Measurements from ENCODE around the gene PTGDS. TPM values are rescaled to one million over a fixed set of nuclear protein-coding genes. Genes with fewer than 3 reads are reported as not detected.
A peak's percentile ranks its signal among the peaks of the same experiment; 100 is the strongest.

PTGDS gene
- total and polyA plus RNA-seq, 3 experiments from 2014 or later: 0.24 to 5.5 (median 0.49) TPM

- Histone ChIP-seq H3K4me1 (ENCODE audit: insufficient read depth, low read length) (peaks cover 35% of the 10 kb centered on the region), H3K36me3 (ENCODE audit: insufficient read depth, low read length) (no peaks in the 10 kb centered on the region), H3K9me3 (ENCODE audit: low read length) (no peaks in the 10 kb centered on the region), H3K27me3 (ENCODE audit: insufficient read depth, low read length, poor library complexity, severe bottlenecking) (no peaks in the 10 kb centered on the region), H3K4me3 (ENCODE audit: low read length) (peak overlapping the region; percentile 34), H3K27ac (ENCODE audit: low read depth, low read length) (peak overlapping the region; percentile 57)
- peak in 4 of 5 donors; percentile 44 to 73 (median 66) for DNase-seq
- POLR2A ChIA-PET: interaction anchor here (0.6 to 2.2 kb wide), 7 partner anchors 9 to 857 kb away, joined by 3 to 6 read pairs (median 5); no protein-coding TSS in a partner anchor
- H3K36me3 Mint-ChIP-seq: no peaks in the 10 kb centered on the region
- no peaks in the 10 kb centered on the region for H3K9me3 Mint-ChIP-seq
- CTCF ChIA-PET: interaction anchor here (0.7 to 2.5 kb wide), 4 partner anchors 10 to 27 kb away, joined by 3 to 8 read pairs (median 5); partner anchors contain the start of gene PAXX
- H3K27ac Mint-ChIP-seq: peak overlapping the region; percentile 78 to 97 (median 95)
- H3K4me1 Mint-ChIP-seq: peaks cover 30 to 56% (median 32%) of the 10 kb centered on the region in 3 donors
- peaks cover 0 to 3% of the 10 kb centered on the region in 2 donors for H3K27me3 Mint-ChIP-seq
- H3K4me3 Mint-ChIP-seq: peak overlapping the region; percentile 62 to 86 (median 82)
Observed at GRCh38 chr9:136965771-136966484, 11.4 kb upstream of the PTGDS start.

- ChIA-PET POLR2A (no interaction called here), CTCF (interaction anchor here (1.3 kb wide), 1 partner anchor 78 kb away, joined by 3 read pairs; the partner anchor contains the start of gene NPDC1)
- no peaks in the 10 kb centered on the region for H3K9me3 Mint-ChIP-seq
- peak overlapping the region in 1 of 8 donors; percentile 77 for H3K27ac Mint-ChIP-seq
- H3K4me1 ChIP-seq (ENCODE audit: insufficient read depth, low read length): peaks cover 19% of the 10 kb centered on the region
- no peak for DNase-seq
- H3K36me3 ChIP-seq (ENCODE audit: insufficient read depth, low read length): no peaks in the 10 kb centered on the region
- peaks cover 20 to 32% (median 22%) of the 10 kb centered on the region in 3 donors for H3K4me1 Mint-ChIP-seq
- no peaks in the 10 kb centered on the region for H3K36me3 Mint-ChIP-seq
- no peaks in the 10 kb centered on the region for H3K9me3 ChIP-seq (ENCODE audit: low read length)
- H3K27ac ChIP-seq (ENCODE audit: low read depth, low read length): no peak overlapping the region
- peaks cover 0 to 3% of the 10 kb centered on the region in 2 donors for H3K27me3 Mint-ChIP-seq
- H3K27me3 ChIP-seq (ENCODE audit: insufficient read depth, low read length, poor library complexity, severe bottlenecking): no peaks in the 10 kb centered on the region
- no peak overlapping the region for H3K4me3 ChIP-seq (ENCODE audit: low read length)
- H3K4me3 Mint-ChIP-seq: no peak overlapping the region
Observed at GRCh38 chr9:136968333-136969127, 8.8 kb upstream of the PTGDS start.

GRCh38 chr9:136969150-136969549 is 8.2 kb upstream of the PTGDS start:
- no peaks in the 10 kb centered on the region for H3K27me3 ChIP-seq (ENCODE audit: insufficient read depth, low read length, poor library complexity, severe bottlenecking)
- ChIA-PET POLR2A (no interaction called here), CTCF (interaction anchor here (1.0 to 1.3 kb wide), 2 partner anchors 21 to 77 kb away, joined by 3 read pairs; partner anchors contain the start of gene NPDC1)
- no peak overlapping the region for H3K27ac Mint-ChIP-seq
- peaks cover 20 to 38% (median 22%) of the 10 kb centered on the region in 3 donors for H3K4me1 Mint-ChIP-seq
- no peak overlapping the region for H3K4me3 ChIP-seq (ENCODE audit: low read length)
- no peaks in the 10 kb centered on the region for H3K36me3 Mint-ChIP-seq
- no peaks in the 10 kb centered on the region for H3K36me3 ChIP-seq (ENCODE audit: insufficient read depth, low read length)
- H3K27ac ChIP-seq (ENCODE audit: low read depth, low read length): no peak overlapping the region
- DNase-seq: no peak
- H3K9me3 Mint-ChIP-seq: no peaks in the 10 kb centered on the region
- no peak overlapping the region for H3K4me3 Mint-ChIP-seq
- H3K9me3 ChIP-seq (ENCODE audit: low read length): no peaks in the 10 kb centered on the region
- H3K4me1 ChIP-seq (ENCODE audit: insufficient read depth, low read length): peaks cover 23% of the 10 kb centered on the region
- H3K27me3 Mint-ChIP-seq: peaks cover 0 to 3% of the 10 kb centered on the region in 2 donors

- H3K4me3 Mint-ChIP-seq: no peak overlapping the region
- no peaks in the 10 kb centered on the region for H3K9me3 Mint-ChIP-seq
- POLR2A ChIA-PET: no interaction called here
- CTCF ChIA-PET: interaction anchor here (1.0 to 2.1 kb wide), 3 partner anchors 22 to 77 kb away, joined by 3 to 5 read pairs (median 3); partner anchors contain the start of gene NPDC1
- Histone ChIP-seq H3K9me3 (ENCODE audit: low read length) (no peaks in the 10 kb centered on the region), H3K4me3 (ENCODE audit: low read length) (no peak overlapping the region), H3K27ac (ENCODE audit: low read depth, low read length) (no peak overlapping the region), H3K4me1 (ENCODE audit: insufficient read depth, low read length) (peaks cover 24% of the 10 kb centered on the region), H3K36me3 (ENCODE audit: insufficient read depth, low read length) (no peaks in the 10 kb centered on the region), H3K27me3 (ENCODE audit: insufficient read depth, low read length, poor library complexity, severe bottlenecking) (no peaks in the 10 kb centered on the region)
- H3K27me3 Mint-ChIP-seq: peaks cover 0 to 3% of the 10 kb centered on the region in 2 donors
- peaks cover 18 to 38% (median 23%) of the 10 kb centered on the region in 3 donors for H3K4me1 Mint-ChIP-seq
- no peak for DNase-seq
- peak overlapping the region in 1 of 8 donors; percentile 74 for H3K27ac Mint-ChIP-seq
- no peaks in the 10 kb centered on the region for H3K36me3 Mint-ChIP-seq
Observed at GRCh38 chr9:136969774-136970173, 7.5 kb upstream of the PTGDS start.

GRCh38 chr9:136970361-136970760 is 6.9 kb upstream of the PTGDS start:
- ChIA-PET CTCF (interaction anchor here (2.1 kb wide), 1 partner anchor 59 kb away, joined by 5 read pairs; no protein-coding TSS in a partner anchor), POLR2A (no interaction called here)
- Histone ChIP-seq H3K4me1 (ENCODE audit: insufficient read depth, low read length) (peaks cover 25% of the 10 kb centered on the region), H3K4me3 (ENCODE audit: low read length) (no peak overlapping the region), H3K27me3 (ENCODE audit: insufficient read depth, low read length, poor library complexity, severe bottlenecking) (no peaks in the 10 kb centered on the region), H3K36me3 (ENCODE audit: insufficient read depth, low read length) (no peaks in the 10 kb centered on the region), H3K27ac (ENCODE audit: low read depth, low read length) (no peak overlapping the region), H3K9me3 (ENCODE audit: low read length) (no peaks in the 10 kb centered on the region)
- Mint-ChIP-seq H3K4me1 (peaks cover 21 to 38% (median 25%) of the 10 kb centered on the region in 3 donors), H3K9me3 (no peaks in the 10 kb centered on the region), H3K27ac (peak overlapping the region in 1 of 8 donors; percentile 74), H3K36me3 (no peaks in the 10 kb centered on the region), H3K4me3 (no peak overlapping the region), H3K27me3 (peaks cover 0 to 3% of the 10 kb centered on the region in 2 donors)
- DNase-seq: no peak

GRCh38 chr9:136971746-136972145 is 5.6 kb upstream of the PTGDS start:
- H3K9me3 ChIP-seq (ENCODE audit: low read length): no peaks in the 10 kb centered on the region
- H3K36me3 Mint-ChIP-seq: no peaks in the 10 kb centered on the region

GRCh38 chr9:136972335-136972734 is 5.0 kb upstream of the PTGDS start:
- ChIA-PET POLR2A (no interaction called here), CTCF (no interaction called here)
- peaks cover 26% of the 10 kb centered on the region for H3K4me1 ChIP-seq (ENCODE audit: insufficient read depth, low read length)

More at GRCh38 chr9:136971746-136972145, 5.6 kb upstream of the PTGDS start:
- Mint-ChIP-seq H3K4me3 (no peak overlapping the region), H3K9me3 (no peaks in the 10 kb centered on the region), H3K27me3 (peaks cover 0 to 1% of the 10 kb centered on the region in 2 donors), H3K27ac (no peak overlapping the region), H3K4me1 (peaks cover 21 to 40% (median 22%) of the 10 kb centered on the region in 3 donors)
- peaks cover 26% of the 10 kb centered on the region for H3K4me1 ChIP-seq (ENCODE audit: insufficient read depth, low read length)
- ChIA-PET POLR2A (no interaction called here), CTCF (interaction anchor here (1.4 to 2.1 kb wide), 2 partner anchors 21 to 58 kb away, joined by 4 to 5 read pairs; partner anchors contain the start of gene PAXX)
- H3K27ac ChIP-seq (ENCODE audit: low read depth, low read length): no peak overlapping the region
- DNase-seq: no peak
- H3K4me3 ChIP-seq (ENCODE audit: low read length): no peak overlapping the region
- H3K36me3 ChIP-seq (ENCODE audit: insufficient read depth, low read length): no peaks in the 10 kb centered on the region
- H3K27me3 ChIP-seq (ENCODE audit: insufficient read depth, low read length, poor library complexity, severe bottlenecking): no peaks in the 10 kb centered on the region

More at GRCh38 chr9:136972335-136972734, 5.0 kb upstream of the PTGDS start:
- no peak overlapping the region for H3K4me3 Mint-ChIP-seq
- peaks cover 0 to 1% of the 10 kb centered on the region in 2 donors for H3K27me3 Mint-ChIP-seq
- no peak for DNase-seq
- H3K4me3 ChIP-seq (ENCODE audit: low read length): no peak overlapping the region
- no peaks in the 10 kb centered on the region for H3K9me3 ChIP-seq (ENCODE audit: low read length)
- no peaks in the 10 kb centered on the region for H3K9me3 Mint-ChIP-seq
- no peaks in the 10 kb centered on the region for H3K36me3 Mint-ChIP-seq
- no peaks in the 10 kb centered on the region for H3K27me3 ChIP-seq (ENCODE audit: insufficient read depth, low read length, poor library complexity, severe bottlenecking)
- no peaks in the 10 kb centered on the region for H3K36me3 ChIP-seq (ENCODE audit: insufficient read depth, low read length)
- H3K27ac ChIP-seq (ENCODE audit: low read depth, low read length): no peak overlapping the region
- peaks cover 20 to 45% (median 21%) of the 10 kb centered on the region in 3 donors for H3K4me1 Mint-ChIP-seq
- no peak overlapping the region for H3K27ac Mint-ChIP-seq
